ENCODE results near the gene NUFIP1.

The NUFIP1 gene

DNA sequence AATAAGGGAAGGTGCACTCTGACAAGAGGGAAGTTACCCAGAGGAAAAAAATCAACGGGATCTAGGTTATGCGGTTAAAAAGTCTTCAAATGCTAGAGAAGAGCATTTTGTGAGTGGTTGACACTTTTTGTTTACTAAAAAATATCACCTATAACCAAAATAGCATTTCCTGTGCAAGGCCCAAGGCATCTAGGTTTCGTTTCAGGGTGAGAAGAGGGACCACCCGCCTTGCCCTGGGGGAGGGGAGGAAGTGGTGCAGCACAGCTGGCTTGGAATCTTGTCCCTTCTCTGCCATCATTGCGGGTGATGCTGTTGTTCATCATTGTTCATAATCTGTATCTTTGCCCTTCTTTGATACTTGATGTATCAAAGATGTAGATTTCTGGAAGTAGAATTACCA, 80.6 kb downstream of the NUFIP1 start:
- H3K4me3 ChIP-seq (ENCODE audit: low read depth, low read length), result no peak overlapping the region
- TF ChIP-seq, protein P1, sequence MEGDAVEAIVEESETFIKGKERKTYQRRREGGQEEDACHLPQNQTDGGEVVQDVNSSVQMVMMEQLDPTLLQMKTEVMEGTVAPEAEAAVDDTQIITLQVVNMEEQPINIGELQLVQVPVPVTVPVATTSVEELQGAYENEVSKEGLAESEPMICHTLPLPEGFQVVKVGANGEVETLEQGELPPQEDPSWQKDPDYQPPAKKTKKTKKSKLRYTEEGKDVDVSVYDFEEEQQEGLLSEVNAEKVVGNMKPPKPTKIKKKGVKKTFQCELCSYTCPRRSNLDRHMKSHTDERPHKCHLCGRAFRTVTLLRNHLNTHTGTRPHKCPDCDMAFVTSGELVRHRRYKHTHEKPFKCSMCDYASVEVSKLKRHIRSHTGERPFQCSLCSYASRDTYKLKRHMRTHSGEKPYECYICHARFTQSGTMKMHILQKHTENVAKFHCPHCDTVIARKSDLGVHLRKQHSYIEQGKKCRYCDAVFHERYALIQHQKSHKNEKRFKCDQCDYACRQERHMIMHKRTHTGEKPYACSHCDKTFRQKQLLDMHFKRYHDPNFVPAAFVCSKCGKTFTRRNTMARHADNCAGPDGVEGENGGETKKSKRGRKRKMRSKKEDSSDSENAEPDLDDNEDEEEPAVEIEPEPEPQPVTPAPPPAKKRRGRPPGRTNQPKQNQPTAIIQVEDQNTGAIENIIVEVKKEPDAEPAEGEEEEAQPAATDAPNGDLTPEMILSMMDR (IDR thresholded peaks at IDR 0.05; ENCODE audit: borderline replicate concordance, insufficient read depth, low read depth, low read length), result no peak

GRCh38 chr13:44908266-44908665, 81.0 kb downstream of the NUFIP1 start:
- no peak overlapping the region for H3K4me3 ChIP-seq (ENCODE audit: low read depth, low read length)

GRCh38 chr13:44906713-44907112, 82.6 kb downstream of the NUFIP1 start:
- TF ChIP-seq, protein P1 (IDR thresholded peaks at IDR 0.05; ENCODE audit: borderline replicate concordance, insufficient read depth, low read depth, low read length), result no peak
- H3K4me3 ChIP-seq (ENCODE audit: low read depth, low read length), result no peak overlapping the region

More at GRCh38 chr13:44908266-44908665, 81.0 kb downstream of the NUFIP1 start:
- TF ChIP-seq, protein P1 (IDR thresholded peaks at IDR 0.05; ENCODE audit: borderline replicate concordance, insufficient read depth, low read depth, low read length), result no peak

DNA sequence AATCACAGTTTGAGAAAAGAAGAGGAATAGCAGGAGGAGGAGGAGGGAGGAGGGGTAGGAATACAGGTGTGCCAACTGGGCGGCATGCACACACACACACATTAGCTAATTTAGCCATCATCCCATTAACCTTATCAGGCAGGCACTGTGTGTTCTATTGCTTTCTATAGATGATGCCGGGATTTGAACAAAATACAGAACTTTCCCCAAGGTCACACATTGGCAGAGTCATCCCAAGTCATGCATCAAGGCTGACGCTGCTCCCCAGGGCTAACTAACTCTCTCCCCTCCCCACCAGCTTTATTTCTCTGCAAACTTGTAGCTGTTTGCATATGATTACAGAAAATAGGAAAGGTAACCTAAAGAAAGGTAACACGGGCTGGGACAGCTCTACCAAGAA, 83.0 kb downstream of the NUFIP1 start:
- H3K4me3 ChIP-seq (ENCODE audit: low read depth, low read length), result no peak overlapping the region
- TF ChIP-seq, protein P1 (IDR thresholded peaks at IDR 0.05; ENCODE audit: borderline replicate concordance, insufficient read depth, low read depth, low read length), result no peak

DNA sequence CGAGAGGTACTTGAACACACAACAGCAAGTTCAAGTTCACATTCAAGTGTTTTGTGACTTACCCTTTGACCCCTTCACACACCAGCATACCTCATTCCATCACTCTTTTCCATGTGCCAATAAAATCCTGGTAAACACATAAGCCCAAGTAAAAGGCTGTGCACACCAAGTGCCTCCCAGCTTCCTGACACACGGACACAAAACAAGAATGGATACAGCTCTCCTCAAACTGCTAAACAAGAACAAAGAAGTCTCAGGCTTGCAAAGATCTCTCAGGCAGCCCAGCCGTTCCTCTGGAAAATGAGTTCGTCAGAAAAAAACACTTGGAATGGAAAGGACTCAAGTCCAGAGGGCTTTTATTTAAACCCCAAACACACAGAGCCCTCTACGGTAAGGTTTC, 83.7 kb downstream of the NUFIP1 start:
- no peak overlapping the region for H3K4me3 ChIP-seq (ENCODE audit: low read depth, low read length)
- TF ChIP-seq, protein P1 (IDR thresholded peaks at IDR 0.05; ENCODE audit: borderline replicate concordance, insufficient read depth, low read depth, low read length), result no peak

GRCh38 chr13:44904967-44905366, 84.3 kb downstream of the NUFIP1 start:
- H3K4me3 ChIP-seq (ENCODE audit: low read depth, low read length), result no peak overlapping the region
- TF ChIP-seq, protein P1 (IDR thresholded peaks at IDR 0.05; ENCODE audit: borderline replicate concordance, insufficient read depth, low read depth, low read length), result no peak

DNA sequence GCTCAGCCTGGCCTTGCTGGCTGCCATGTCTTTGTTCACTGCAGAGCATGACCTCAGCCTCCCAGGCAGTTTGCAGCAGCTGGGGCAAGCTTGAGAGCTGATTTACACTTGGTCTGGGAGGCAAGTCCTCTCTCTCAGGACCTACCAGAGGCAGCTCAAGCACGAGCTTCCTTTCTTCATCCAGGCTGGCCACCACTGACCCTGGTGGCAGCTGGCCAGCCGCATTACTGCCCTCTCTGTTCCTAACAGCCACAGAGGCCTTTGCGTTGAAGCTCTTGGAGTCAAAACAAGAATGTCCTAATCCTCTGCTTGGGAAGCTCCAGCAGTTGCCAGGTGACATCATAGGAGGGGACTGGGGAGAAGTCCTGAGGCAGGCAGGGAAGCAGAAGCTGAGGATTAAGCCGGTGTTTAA, 85.7 kb downstream of the NUFIP1 start:
- H3K4me3 ChIP-seq (ENCODE audit: low read depth, low read length), result no peak overlapping the region
- TF ChIP-seq, protein P1 (IDR thresholded peaks at IDR 0.05; ENCODE audit: borderline replicate concordance, insufficient read depth, low read depth, low read length), result no peak

All from GM12875 (cell line).